GM19043 (cell line): ENCODE measurements around the gene RBM4.
"Not testable (repeated sequence)": the region's sequence is repeated elsewhere in the genome, so short reads cannot be mapped to it uniquely, and the experiment has no call there.

Source experiments
- ATAC-seq: cut with Tn5 transposase; IDR thresholded peaks from one replicate; pipeline ENCODE4 v1.9.1; 2021; ENCODE audit warnings: low read depth; ENCODE audit not compliant: unreplicated experiment

RBM4 gene

GRCh38 chr11:66616379-66617154 lies 21.9 kb upstream of the RBM4 start, which contains the start of gene RBM14:
Gene RBM14, plus strand, starts transcription at chr11:66616630. Its CDS starts 91 bp downstream, at chr11:66616721.
- peak; percentile 89 for ATAC-seq

GRCh38 chr11:66617155-66617834 lies 21.2 kb upstream of the RBM4 start:
- ATAC-seq, result no peak

GRCh38 chr11:66619080-66619554 lies 19.4 kb upstream of the RBM4 start:
- ATAC-seq, result no peak

GRCh38 chr11:66624450-66624849 lies 14.1 kb upstream of the RBM4 start:
- ATAC-seq, result no peak

- no peak for ATAC-seq
Observed at GRCh38 chr11:66625041-66625751, 13.3 kb upstream of the RBM4 start.

- ATAC-seq, result no peak
Observed at GRCh38 chr11:66625752-66626149, 12.8 kb upstream of the RBM4 start.

- no peak for ATAC-seq
Observed at GRCh38 chr11:66626382-66626781, 12.1 kb upstream of the RBM4 start.

- ATAC-seq, result no peak
Observed at GRCh38 chr11:66626926-66627325, 11.6 kb upstream of the RBM4 start.

- ATAC-seq, result no peak
Observed at GRCh38 chr11:66628061-66628603, 10.4 kb upstream of the RBM4 start.

GRCh38 chr11:66629356-66629755 lies 9.1 kb upstream of the RBM4 start:
- no peak for ATAC-seq

GRCh38 chr11:66631883-66632282 lies 6.6 kb upstream of the RBM4 start:
- ATAC-seq, result no peak

- no peak for ATAC-seq
Observed at GRCh38 chr11:66632952-66633351, 5.6 kb upstream of the RBM4 start.

- ATAC-seq, result no peak
Observed at GRCh38 chr11:66636411-66636810, 2.1 kb upstream of the RBM4 start.

- no peak for ATAC-seq
Observed at GRCh38 chr11:66637557-66638176, 836 bp upstream of the RBM4 start.

- ATAC-seq, result no peak
Observed at GRCh38 chr11:66639066-66639813, 737 bp downstream of the RBM4 start.

GRCh38 chr11:66639814-66640340 lies 1.4 kb downstream of the RBM4 start:
- not testable (repeated sequence) for ATAC-seq

- no peak for ATAC-seq
Observed at GRCh38 chr11:66641834-66642233, 3.3 kb downstream of the RBM4 start.

- ATAC-seq, result no peak
Observed at GRCh38 chr11:66643745-66644437, 5.4 kb downstream of the RBM4 start.

GRCh38 chr11:66646828-66647227 lies 8.3 kb downstream of the RBM4 start:
- ATAC-seq, result no peak
